Measurements from ENCODE around the gene S100A8.
"Not testable (repeated sequence)": the region's sequence is repeated elsewhere in the genome, so short reads cannot be mapped to it uniquely, and the experiment has no call there.

S100A8 gene

DNA sequence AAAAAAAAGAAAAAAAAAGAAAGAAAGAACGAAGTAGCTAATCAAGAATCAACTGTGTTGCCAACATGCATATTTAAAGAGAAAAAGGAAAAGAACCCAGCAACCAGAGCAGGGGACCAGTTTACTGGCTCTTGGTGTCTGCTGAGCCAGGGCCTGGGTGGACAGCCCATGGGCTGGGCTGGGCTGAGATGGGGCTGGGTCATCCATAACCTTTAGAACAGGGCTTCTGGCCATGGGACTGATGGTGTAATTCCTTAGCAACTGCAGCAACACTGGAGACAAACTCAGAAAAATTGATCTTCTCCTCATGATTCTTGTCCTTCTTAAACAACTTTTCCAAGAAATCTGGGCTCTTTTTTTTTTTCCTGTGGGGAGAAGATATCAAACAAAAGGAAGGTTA lies 35.9 kb upstream of the S100A8 start:
- no peak overlapping the region for H3K27ac ChIP-seq
- TF ChIP-seq, protein P1, sequence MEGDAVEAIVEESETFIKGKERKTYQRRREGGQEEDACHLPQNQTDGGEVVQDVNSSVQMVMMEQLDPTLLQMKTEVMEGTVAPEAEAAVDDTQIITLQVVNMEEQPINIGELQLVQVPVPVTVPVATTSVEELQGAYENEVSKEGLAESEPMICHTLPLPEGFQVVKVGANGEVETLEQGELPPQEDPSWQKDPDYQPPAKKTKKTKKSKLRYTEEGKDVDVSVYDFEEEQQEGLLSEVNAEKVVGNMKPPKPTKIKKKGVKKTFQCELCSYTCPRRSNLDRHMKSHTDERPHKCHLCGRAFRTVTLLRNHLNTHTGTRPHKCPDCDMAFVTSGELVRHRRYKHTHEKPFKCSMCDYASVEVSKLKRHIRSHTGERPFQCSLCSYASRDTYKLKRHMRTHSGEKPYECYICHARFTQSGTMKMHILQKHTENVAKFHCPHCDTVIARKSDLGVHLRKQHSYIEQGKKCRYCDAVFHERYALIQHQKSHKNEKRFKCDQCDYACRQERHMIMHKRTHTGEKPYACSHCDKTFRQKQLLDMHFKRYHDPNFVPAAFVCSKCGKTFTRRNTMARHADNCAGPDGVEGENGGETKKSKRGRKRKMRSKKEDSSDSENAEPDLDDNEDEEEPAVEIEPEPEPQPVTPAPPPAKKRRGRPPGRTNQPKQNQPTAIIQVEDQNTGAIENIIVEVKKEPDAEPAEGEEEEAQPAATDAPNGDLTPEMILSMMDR (conservative IDR thresholded peaks at IDR 0.05), result no peak
- TF ChIP-seq ZFX (IDR thresholded peaks at IDR 0.05), result no peak

DNA sequence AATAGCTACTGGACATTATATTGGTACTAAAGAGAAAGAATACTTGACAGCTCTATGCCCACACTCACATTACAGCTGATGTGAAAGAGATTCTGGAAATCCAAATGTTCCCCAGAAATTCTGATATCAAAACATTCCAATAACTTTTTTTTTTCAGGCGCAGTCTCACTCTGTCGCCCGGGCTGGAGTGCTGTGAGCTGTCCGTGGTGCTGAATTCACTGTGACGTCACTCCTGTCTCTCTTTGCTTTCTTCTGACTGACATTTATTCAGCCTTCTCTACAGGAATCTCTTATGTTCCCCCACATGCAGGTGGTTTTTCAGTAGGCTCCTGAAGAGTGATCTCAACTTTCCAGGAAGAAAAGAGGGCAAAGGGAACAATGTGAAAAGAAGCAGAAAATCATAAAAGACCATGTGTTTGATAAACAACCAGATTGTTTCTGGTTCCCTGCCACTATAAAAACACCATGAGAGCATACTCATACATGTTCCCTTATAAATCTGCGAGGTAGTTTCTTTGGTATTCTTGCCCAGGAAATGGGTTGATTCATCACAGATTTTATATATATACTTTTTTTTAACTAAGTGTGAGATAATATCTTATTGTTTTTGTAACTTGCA lies 31.7 kb upstream of the S100A8 start:
- no peak overlapping the region for H3K27ac ChIP-seq
- no peak for TF ChIP-seq ZFX (IDR thresholded peaks at IDR 0.05)
- TF ChIP-seq, protein P1 (conservative IDR thresholded peaks at IDR 0.05), result no peak

DNA sequence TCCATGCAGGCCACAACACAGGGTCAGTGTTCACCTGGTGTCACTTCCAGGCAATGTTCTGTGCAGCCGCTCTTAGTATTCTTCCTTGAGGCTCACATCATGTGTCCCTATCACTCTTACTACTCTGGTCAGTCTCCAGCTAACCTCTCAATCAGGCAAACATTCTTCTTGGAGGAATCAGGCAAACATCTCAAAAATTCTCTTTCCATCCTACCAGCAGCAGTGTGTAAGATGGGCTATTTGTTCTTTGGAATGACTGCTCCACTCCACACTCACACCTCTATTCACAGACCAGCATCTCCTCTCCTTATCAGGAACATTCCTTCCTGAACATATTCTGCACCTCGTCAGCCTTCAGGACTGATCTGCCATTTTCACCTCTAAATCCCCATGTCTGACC lies 29.4 kb upstream of the S100A8 start:
- no peak overlapping the region for H3K27ac ChIP-seq
- TF ChIP-seq, protein P1 (conservative IDR thresholded peaks at IDR 0.05), result no peak
- TF ChIP-seq ZFX (IDR thresholded peaks at IDR 0.05), result no peak

DNA sequence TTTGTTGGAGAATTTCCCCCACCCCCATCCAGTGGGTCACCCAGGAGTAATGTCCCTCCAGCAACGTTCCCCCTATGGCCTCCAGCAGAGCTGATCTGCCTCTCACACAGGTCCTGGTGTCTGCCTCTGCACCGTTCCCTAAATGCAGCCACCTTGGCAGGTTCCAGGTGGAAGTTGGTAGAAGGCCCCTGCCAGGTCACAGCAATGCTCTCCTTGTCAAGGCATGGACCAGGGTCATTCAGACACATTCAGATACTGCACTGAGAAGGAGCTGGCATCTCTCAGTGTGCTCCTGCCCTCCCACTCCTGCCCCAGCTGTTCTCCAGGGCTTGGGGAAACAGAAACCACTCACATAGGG lies 28.5 kb upstream of the S100A8 start:
- H3K27ac ChIP-seq, result not testable (repeated sequence)

DNA sequence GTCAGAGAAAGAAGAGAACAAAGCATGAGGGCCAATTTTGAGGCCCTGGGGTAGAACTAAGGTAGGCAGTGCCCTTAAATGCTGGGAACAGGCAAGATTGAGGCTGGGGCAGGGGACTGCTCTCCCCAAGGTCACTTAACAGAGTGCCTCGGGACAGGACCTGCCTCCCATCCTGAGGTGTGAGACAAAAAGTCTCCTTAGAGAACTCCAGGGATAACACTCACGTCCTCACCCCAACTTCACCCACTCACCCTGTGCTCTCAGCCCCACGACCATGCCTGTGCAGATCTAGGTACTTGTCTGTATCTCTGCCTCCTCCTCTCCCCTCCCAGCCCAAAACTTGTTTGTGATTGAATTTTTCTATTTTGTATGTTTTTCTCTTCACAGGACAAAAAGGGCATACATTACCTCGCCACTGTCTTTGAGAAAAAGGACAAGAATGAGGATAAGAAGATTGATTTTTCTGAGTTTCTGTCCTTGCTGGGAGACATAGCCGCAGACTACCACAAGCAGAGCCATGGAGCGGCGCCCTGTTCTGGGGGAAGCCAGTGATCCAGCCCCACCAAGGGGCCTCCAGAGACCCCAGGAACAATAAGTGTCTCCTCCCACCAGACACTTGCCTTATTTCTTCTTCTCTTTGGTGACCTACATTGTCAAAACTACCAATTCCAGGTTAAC lies 28.0 kb upstream of the S100A8 start:
- not testable (repeated sequence) for H3K27ac ChIP-seq

DNA sequence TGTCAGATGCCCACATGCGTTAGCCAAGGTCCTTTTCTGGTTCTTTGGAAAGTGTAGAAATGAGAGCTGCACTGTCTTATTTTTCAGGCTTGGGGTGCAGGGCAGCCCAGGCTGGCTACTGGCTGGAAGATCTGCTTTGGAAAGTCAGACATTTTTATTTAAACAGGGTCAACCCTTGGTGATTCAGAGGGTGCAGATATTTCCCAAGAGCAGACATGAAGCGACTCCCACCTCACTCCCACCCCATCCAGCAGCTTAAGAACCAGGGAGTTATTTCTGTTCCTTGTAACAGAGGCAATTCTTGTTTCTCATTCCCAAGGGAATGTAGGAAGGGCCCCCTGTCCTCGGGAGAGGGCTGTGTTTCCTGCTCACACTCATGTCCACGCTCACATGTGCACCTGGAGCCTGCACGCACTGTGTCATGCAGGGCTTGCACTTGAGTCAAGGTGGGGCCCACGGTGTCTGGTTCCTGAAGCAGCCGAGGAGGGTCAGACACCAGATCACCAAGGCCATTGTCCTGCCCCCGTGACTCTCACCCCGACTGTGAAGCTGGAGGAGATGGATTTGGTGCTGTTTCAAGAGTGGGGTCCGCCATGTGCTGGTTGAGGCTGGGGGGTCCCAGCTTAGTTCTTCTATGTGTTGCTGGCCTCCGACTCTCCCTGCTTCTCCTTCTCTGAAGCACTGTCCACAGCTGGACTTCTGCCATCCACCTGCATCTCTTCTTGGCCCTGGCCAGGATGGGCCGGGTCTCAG lies 26.4 kb upstream of the S100A8 start:
- no peak overlapping the region for H3K27ac ChIP-seq
- no peak for TF ChIP-seq ZFX (IDR thresholded peaks at IDR 0.05)
- TF ChIP-seq, protein P1 (conservative IDR thresholded peaks at IDR 0.05), result no peak

DNA sequence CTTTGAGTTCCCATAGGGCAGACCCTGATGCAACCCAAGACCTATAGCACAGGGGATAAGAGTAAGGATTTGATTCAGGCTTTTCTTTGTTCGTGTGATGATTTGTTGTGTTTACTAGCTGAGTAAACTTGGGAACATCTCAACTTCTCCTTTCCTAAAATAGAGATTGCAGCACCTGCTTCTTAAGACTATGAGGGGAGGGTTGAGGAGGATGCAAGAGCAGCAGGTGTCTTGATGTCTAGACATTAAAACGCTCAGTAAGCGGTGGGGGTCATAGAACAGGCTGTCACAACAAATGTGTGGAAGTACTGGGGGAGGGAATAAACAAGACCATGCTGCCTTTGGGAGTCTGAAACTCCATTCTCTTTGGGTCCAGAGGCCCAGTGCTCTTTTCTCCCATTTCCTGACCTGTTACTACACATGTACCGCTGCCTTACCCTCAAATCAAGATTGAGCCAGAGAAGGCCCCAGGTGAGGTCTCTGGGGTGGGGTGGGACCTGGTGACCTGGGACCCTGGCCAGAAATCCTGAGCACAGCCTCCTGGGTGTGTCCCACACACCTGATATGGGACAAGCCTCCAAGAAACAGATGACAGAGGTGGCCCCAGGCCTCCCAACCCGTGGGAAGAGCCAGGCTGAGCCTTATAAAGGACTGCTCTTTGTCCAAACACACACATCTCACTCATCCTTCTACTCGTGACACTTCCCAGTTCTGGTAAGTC lies 25.1 kb upstream of the S100A8 start, which contains the start of gene S100A7A:
Gene S100A7A (plus strand): TSS at position 671 of the 721 bp plus-strand sequence. CDS start 1,563 bp downstream, outside the sequence.
- TF ChIP-seq, protein P1 (conservative IDR thresholded peaks at IDR 0.05), result no peak
- no peak for TF ChIP-seq ZFX (IDR thresholded peaks at IDR 0.05)
- H3K27ac ChIP-seq, result no peak within 1 kb of the TSS

DNA sequence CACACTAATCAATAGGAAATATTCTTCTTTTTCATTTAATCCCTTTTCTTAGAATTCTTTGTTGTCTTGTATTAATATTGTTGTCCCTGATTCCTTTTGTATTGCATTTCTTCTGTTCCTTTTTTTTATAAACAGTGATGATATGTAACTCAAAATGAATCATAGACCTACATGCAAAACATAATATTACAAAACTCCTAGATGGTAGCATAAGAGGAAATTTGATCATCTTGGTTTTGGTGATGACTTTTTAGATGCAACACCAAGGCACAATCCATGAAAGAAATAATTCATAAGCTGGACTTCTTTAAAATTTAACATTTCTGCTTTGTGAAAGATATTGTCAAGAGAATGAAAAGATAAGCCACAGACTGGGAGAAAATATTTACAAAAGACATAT lies 23.1 kb upstream of the S100A8 start:
- not testable (repeated sequence) for H3K27ac ChIP-seq

DNA sequence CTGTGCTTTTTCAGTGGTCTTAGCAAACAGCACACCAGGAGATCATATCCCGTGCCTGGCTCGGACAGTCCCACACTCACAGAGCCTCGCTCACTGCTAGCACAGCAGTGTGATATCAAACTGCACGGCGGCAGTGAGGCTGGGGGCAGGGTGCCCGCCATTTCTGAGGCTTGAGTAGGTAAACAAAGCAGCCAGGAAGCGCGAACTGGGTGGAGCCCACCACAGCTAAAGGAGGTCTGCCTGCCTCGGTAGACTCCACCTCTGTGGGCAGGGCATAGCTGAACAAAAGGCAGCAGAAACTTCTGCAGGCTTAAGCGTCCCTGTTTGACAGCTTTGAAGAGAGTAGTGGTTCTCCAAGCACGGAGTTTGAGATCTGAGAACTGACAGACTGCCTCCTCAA lies 16.4 kb upstream of the S100A8 start:
- not testable (repeated sequence) for H3K27ac ChIP-seq

DNA sequence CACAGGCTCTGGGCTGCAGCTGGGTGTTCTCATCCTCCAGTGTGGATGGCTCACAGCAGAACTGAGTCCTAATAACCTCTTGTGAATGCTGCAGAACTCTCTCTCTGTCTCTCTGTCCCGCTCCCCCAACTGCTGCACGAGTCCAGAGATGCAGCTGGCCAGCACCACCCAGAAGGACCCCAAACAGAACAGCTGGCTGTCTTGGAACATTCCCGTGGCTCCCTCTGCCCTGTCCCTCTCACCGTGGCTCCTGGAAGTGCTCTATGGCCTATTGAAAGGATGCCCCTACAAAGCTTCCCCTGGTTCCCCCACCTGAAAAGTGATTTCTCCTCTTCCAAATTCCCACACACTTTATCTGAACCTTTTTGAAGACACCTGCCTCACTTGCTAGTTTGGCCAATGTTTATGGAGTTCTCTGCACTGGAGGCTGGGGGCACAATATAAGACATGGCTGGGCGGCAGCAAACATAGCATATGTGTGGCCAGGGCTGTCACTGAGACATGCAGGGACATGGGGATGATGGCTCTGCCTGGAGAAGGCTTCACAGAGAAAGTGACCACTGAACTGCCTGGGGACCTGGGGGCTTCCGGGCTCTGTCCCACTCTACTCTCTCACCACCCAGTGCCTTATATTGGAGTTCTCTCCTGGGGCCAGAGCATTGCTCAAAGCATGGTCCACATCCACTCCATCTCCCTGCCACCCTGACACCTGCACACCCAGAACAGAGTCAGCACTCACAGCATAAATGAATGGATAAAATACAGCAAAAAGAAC lies 15.1 kb upstream of the S100A8 start:
- H3K27ac ChIP-seq, result not testable (repeated sequence)

All from C4-2B (cell line).